Measurements from ENCODE around the gene PCDH11X. TPM values are rescaled to one million over a fixed set of nuclear protein-coding genes. Genes with fewer than 3 reads are reported as not detected.
A peak's percentile ranks its signal among the peaks of the same experiment; 100 is the strongest.
"Not testable (repeated sequence)": the region's sequence is repeated elsewhere in the genome, so short reads cannot be mapped to it uniquely, and the experiment has no call there.

PCDH11X gene
- under 1 TPM in 2 of 4 donors, not detected in 2; 0.02 to 0.69 TPM for total RNA-seq
- polyA plus RNA-seq, result under 1 TPM in 1 of 3 donors, not detected in 2; under 0.01 TPM
- long read RNA-seq, donor 1, result 0 reads
- long read RNA-seq, donor 2, result 0 reads

- H3K9me3 ChIP-seq; H3K4me3 ChIP-seq; H3K36me3 ChIP-seq (ENCODE audit: insufficient read depth in 1 of 2, low read depth in 1 of 2); intact Hi-C loops (cut with DNase I); H3K27ac ChIP-seq; H3K4me1 ChIP-seq: not testable (repeated sequence)
- 0 to 3% (median 1%) methylated on average over 1 to 12 of the region's 24 CpGs for WGBS, 3 donors
- DNase-seq, result peak in 1 of 2 donors; percentile 14
- peaks cover 0 to 41% (median 0%) of the 10 kb centered on the region in 3 donors for H3K27me3 ChIP-seq (ENCODE audit: insufficient read depth in 3 of 3, low read length in 2 of 3)
- peak in 1 of 4 donors; percentile 42 for ATAC-seq
These were observed at the start of gene PCDH11X for GRCh38 chrX:91779135-91779534. Gene PCDH11X (plus strand): TSS chrX:91779375. CDS start chrX:91835505, 56,130 bp downstream.

GRCh38 chrX:91747446-91747845 is 31.7 kb upstream of the PCDH11X start:
- intact Hi-C loops (cut with DNase I); H3K4me3 ChIP-seq; H3K27ac ChIP-seq; ATAC-seq; DNase-seq; H3K4me1 ChIP-seq; H3K36me3 ChIP-seq (ENCODE audit: insufficient read depth in 1 of 2, low read depth in 1 of 2); H3K27me3 ChIP-seq (ENCODE audit: insufficient read depth in 3 of 3, low read length in 2 of 3); H3K9me3 ChIP-seq: not testable (repeated sequence)
- WGBS, 3 donors, result 43 to 51% methylated on average over 1 to 2 of the region's 4 CpGs; no CpG with 5 or more reads in 1 of the 3 donors

GRCh38 chrX:91753022-91753421 is 26.2 kb upstream of the PCDH11X start:
- H3K27me3 ChIP-seq (ENCODE audit: insufficient read depth in 3 of 3, low read length in 2 of 3); DNase-seq; H3K27ac ChIP-seq; ATAC-seq; H3K4me1 ChIP-seq; H3K36me3 ChIP-seq (ENCODE audit: insufficient read depth in 1 of 2, low read depth in 1 of 2); H3K4me3 ChIP-seq; intact Hi-C loops (cut with DNase I); H3K9me3 ChIP-seq: not testable (repeated sequence)
- 67 to 93% (median 93%) methylated on average over 15 to 17 of the region's 17 CpGs for WGBS, 3 donors

- peak in 1 of 4 donors; percentile 56 for ATAC-seq
- H3K4me3 ChIP-seq, result not testable (repeated sequence)
- 21 to 29% (median 26%) methylated on average over 4 of the region's 9 CpGs for whole genome bisulfite sequencing, 3 donors
These were observed 8.3 kb upstream of the PCDH11X start for GRCh38 chrX:91770619-91771488.

GRCh38 chrX:91773943-91774342 is 5.2 kb upstream of the PCDH11X start:
- H3K4me1 ChIP-seq; H3K27me3 ChIP-seq (ENCODE audit: insufficient read depth in 3 of 3, low read length in 2 of 3); H3K9me3 ChIP-seq; intact Hi-C loops (cut with DNase I); H3K27ac ChIP-seq; DNase-seq; H3K36me3 ChIP-seq (ENCODE audit: insufficient read depth in 1 of 2, low read depth in 1 of 2); ATAC-seq; H3K4me3 ChIP-seq: not testable (repeated sequence)
- WGBS, 3 donors, result 27 to 57% (median 49%) methylated on average over 2 to 3 of the region's 3 CpGs

More at GRCh38 chrX:91770619-91771488, 8.3 kb upstream of the PCDH11X start:
- intact Hi-C loops (cut with DNase I); H3K27me3 ChIP-seq (ENCODE audit: insufficient read depth in 3 of 3, low read length in 2 of 3); H3K27ac ChIP-seq; H3K9me3 ChIP-seq; H3K36me3 ChIP-seq (ENCODE audit: insufficient read depth in 1 of 2, low read depth in 1 of 2); H3K4me1 ChIP-seq; DNase-seq: not testable (repeated sequence)

- intact Hi-C loops (cut with DNase I), result not testable (repeated sequence)
These were observed 833 bp downstream of the PCDH11X start for GRCh38 chrX:91780008-91780407.

GRCh38 chrX:91780698-91781097 is 1.5 kb downstream of the PCDH11X start:
- DNase-seq; intact Hi-C loops (cut with DNase I): not testable (repeated sequence)
- peaks cover 0 to 41% (median 0%) of the 10 kb centered on the region in 3 donors for H3K27me3 ChIP-seq (ENCODE audit: insufficient read depth in 3 of 3, low read length in 2 of 3)

More at GRCh38 chrX:91780008-91780407, 833 bp downstream of the PCDH11X start:
- not testable (repeated sequence) for H3K9me3 ChIP-seq; H3K27ac ChIP-seq; H3K4me1 ChIP-seq; ATAC-seq; DNase-seq; H3K36me3 ChIP-seq (ENCODE audit: insufficient read depth in 1 of 2, low read depth in 1 of 2); H3K4me3 ChIP-seq
- H3K27me3 ChIP-seq (ENCODE audit: insufficient read depth in 3 of 3, low read length in 2 of 3), result peaks cover 0 to 41% (median 0%) of the 10 kb centered on the region in 3 donors
- 0 to 2% (median 1%) methylated on average over 8 to 17 of the region's 17 CpGs for WGBS, 3 donors

GRCh38 chrX:91781553-91782298 is 2.6 kb downstream of the PCDH11X start:
- WGBS, 3 donors, result 0 to 2% (median 1%) methylated on average over 21 to 45 of the region's 58 CpGs
- DNase-seq; ATAC-seq; H3K9me3 ChIP-seq; H3K4me1 ChIP-seq; H3K27ac ChIP-seq; intact Hi-C loops (cut with DNase I); H3K36me3 ChIP-seq (ENCODE audit: insufficient read depth in 1 of 2, low read depth in 1 of 2); H3K4me3 ChIP-seq: not testable (repeated sequence)
- peaks cover 0 to 41% (median 0%) of the 10 kb centered on the region in 3 donors for H3K27me3 ChIP-seq (ENCODE audit: insufficient read depth in 3 of 3, low read length in 2 of 3)

More at GRCh38 chrX:91780698-91781097, 1.5 kb downstream of the PCDH11X start:
- H3K4me3 ChIP-seq; ATAC-seq; H3K9me3 ChIP-seq; H3K4me1 ChIP-seq; H3K27ac ChIP-seq; H3K36me3 ChIP-seq (ENCODE audit: insufficient read depth in 1 of 2, low read depth in 1 of 2): not testable (repeated sequence)
- 1 to 2% (median 1%) methylated on average over 21 to 23 of the region's 23 CpGs for WGBS, 3 donors

- intact Hi-C loops (cut with DNase I); DNase-seq; H3K36me3 ChIP-seq (ENCODE audit: insufficient read depth in 1 of 2, low read depth in 1 of 2); ATAC-seq; H3K4me3 ChIP-seq; H3K4me1 ChIP-seq; H3K9me3 ChIP-seq; H3K27ac ChIP-seq: not testable (repeated sequence)
- peaks cover 0 to 35% (median 0%) of the 10 kb centered on the region in 3 donors for H3K27me3 ChIP-seq (ENCODE audit: insufficient read depth in 3 of 3, low read length in 2 of 3)
- 6 to 8% (median 8%) methylated on average over 6 of the region's 8 CpGs for WGBS, 3 donors
These were observed 3.6 kb downstream of the PCDH11X start for GRCh38 chrX:91782825-91783224.

GRCh38 chrX:91817537-91817936 is 38.4 kb downstream of the PCDH11X start:
- intact Hi-C loops (cut with DNase I); ATAC-seq; H3K36me3 ChIP-seq (ENCODE audit: insufficient read depth in 1 of 2, low read depth in 1 of 2); H3K4me3 ChIP-seq; H3K4me1 ChIP-seq; H3K27ac ChIP-seq; DNase-seq; H3K27me3 ChIP-seq (ENCODE audit: insufficient read depth in 3 of 3, low read length in 2 of 3); H3K9me3 ChIP-seq: not testable (repeated sequence)
- 59 to 68% (median 61%) methylated on average over 3 of the region's 3 CpGs for WGBS, 3 donors

Measured in psoas muscle (tissue), 8 donors.